Activated naive CD8-positive, alpha-beta T cell treated with anti-CD3 and anti-CD28 coated beads, Interleukin-2, amount 10 ng/mL, durations not matched to agents 7 days and 5 days (primary cell): Measurements from ENCODE around the gene EIF2S2. TPM values are rescaled to one million over a fixed set of nuclear protein-coding genes. Genes with fewer than 3 reads are reported as not detected.
"Not testable (repeated sequence)": the region's sequence is repeated elsewhere in the genome, so short reads cannot be mapped to it uniquely, and the experiment has no call there.

ENCODE experiments used
- ATAC-seq: fragments of 150-1000 bp; cut with Tn5 transposase; one replicate; pipeline ENCODE4 v1.10.0; 2021; ENCODE audit warnings: low read depth, moderate library complexity
- POLR2A ChIA-PET: fragments of 350-600 bp; sonication (Branson Sonifier 250); formaldehyde crosslinking; loops from one replicate; lab custom pipeline; 2021; ENCODE audit warnings: antibody characterized with exemption; lab: Charles Lee
- DNase-seq: peaks from one replicate; pipeline ENCODE4 v3.0.0; 2021
- H3K27ac Mint-ChIP-seq: one replicate; pipeline ENCODE4 v1.8.0; 2022; ENCODE audit warnings: mild to moderate bottlenecking, mixed read lengths
- H3K27me3 Mint-ChIP-seq: one replicate; pipeline ENCODE4 v1.8.0; 2022; ENCODE audit warnings: mild to moderate bottlenecking, moderate library complexity, mixed read lengths
- H3K36me3 Mint-ChIP-seq: one replicate; pipeline ENCODE4 v1.8.0; 2021; ENCODE audit warnings: mild to moderate bottlenecking, mixed read lengths
- H3K4me1 Mint-ChIP-seq: one replicate; pipeline ENCODE4 v1.8.0; 2021; ENCODE audit warnings: mixed read lengths
- H3K4me3 Mint-ChIP-seq: one replicate; pipeline ENCODE4 v1.8.0; 2022; ENCODE audit warnings: mild to moderate bottlenecking, moderate library complexity, mixed read lengths
- H3K9me3 Mint-ChIP-seq: one replicate; pipeline ENCODE4 v1.8.0; 2021; ENCODE audit warnings: mixed read lengths
- total RNA-seq, 2 experiments: library from RNA; stranded (reverse); gene quantifications; one replicate each; pipeline ENCODE4 v1.2.3, GENCODE V29; 2021

Gene EIF2S2
- total RNA-seq, 2 experiments from 2014 or later, result 82.4 to 85.0 TPM

- H3K36me3 Mint-ChIP-seq, DNase-seq, H3K4me3 Mint-ChIP-seq, ATAC-seq, POLR2A ChIA-PET, H3K4me1 Mint-ChIP-seq, H3K9me3 Mint-ChIP-seq, H3K27ac Mint-ChIP-seq: not testable (repeated sequence)
- peaks cover 12% of the 10 kb centered on the region for H3K27me3 Mint-ChIP-seq
Observed at GRCh38 chr20:34132943-34133342, 20.9 kb upstream of the EIF2S2 start.

DNA sequence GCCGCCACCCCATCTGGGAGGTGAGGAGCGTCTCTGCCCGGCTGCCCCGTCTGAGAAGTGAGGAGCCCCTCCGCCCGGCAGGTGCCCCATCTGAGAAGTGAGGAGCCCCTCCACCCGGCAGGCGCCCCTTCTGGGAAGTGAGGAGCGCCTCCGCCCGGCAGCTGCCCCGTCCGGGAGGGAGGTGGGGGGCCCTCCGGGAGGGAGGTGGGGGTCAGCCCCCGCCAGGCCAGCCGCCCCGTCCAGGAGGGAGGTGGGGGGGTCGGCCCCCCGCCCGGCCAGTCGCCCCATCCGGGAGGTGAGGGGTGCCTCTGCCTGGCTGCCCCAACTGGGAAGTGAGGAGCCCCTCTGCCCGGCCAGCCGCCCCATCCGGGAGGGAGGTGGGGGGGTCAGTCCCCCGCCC is 20.4 kb upstream of the EIF2S2 start:
- H3K4me3 Mint-ChIP-seq, H3K9me3 Mint-ChIP-seq, H3K27ac Mint-ChIP-seq, H3K36me3 Mint-ChIP-seq, H3K4me1 Mint-ChIP-seq, ATAC-seq, POLR2A ChIA-PET, DNase-seq: not testable (repeated sequence)
- H3K27me3 Mint-ChIP-seq, result peaks cover 12% of the 10 kb centered on the region

DNA sequence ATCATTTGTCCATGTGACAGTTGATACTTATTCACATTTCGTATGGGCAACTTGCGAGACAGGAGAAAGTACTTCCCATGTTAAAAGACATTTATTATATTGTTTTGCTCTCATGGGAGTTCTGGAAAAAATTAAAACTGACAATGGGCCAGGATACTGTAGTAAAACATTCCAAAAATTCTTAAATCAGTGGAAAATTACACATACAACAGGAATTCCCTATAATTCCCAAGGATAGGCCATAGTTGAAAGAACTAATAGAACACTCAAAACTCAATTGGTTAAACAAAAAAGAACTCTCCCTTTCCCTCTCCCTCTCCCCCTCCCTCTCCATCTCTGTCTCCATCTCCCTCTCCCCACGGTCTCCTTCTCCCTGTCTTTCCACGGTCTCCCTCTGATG is 19.4 kb upstream of the EIF2S2 start:
- DNase-seq (no peak), ATAC-seq (no peak)
- Mint-ChIP-seq H3K36me3 (no peaks in the 10 kb centered on the region), H3K4me3 (no peak overlapping the region), H3K9me3 (no peaks in the 10 kb centered on the region), H3K4me1 (peaks cover 5% of the 10 kb centered on the region), H3K27me3 (peaks cover 12% of the 10 kb centered on the region), H3K27ac (no peak overlapping the region)
- POLR2A ChIA-PET, result no interaction called here

DNA sequence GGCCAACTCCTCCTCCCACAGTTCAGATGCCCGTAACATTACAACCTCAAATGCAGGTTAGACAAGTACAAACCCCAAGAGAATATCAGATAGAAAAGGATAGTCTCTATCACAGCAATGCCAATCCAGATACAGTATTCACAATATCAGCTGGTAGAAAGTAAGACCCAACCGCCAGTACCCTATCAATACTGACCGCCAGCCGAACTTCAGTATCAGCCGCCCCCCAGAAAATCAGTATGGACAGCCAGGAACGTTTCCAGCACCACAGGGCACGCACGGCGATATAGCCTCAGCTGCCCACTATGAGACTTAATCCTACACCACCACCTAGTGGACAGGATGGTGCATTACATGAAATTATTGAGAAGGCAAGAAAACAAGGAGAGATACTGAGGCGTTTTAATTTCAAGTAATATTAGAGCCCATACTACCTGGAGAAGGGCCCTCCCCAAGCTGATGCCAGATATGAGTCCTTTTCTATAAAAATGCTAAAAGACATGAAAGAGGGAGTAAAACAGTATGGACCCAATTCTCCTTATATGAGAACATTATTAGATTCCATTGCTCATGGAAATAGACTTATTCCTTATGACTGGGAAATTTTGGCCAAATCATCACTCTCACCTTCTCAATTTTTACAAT is 17.6 kb upstream of the EIF2S2 start:
- Mint-ChIP-seq H3K4me3 (peak overlapping the region; percentile 26), H3K36me3 (no peaks in the 10 kb centered on the region), H3K27me3 (peaks cover 19% of the 10 kb centered on the region), H3K27ac (no peak overlapping the region), H3K9me3 (no peaks in the 10 kb centered on the region), H3K4me1 (peaks cover 10% of the 10 kb centered on the region)
- ATAC-seq (peak; percentile 88), DNase-seq (peak; percentile 54)
- POLR2A ChIA-PET, result no interaction called here

GRCh38 chr20:34127792-34128191 is 15.7 kb upstream of the EIF2S2 start:
- no peak for ATAC-seq
- Mint-ChIP-seq H3K4me3 (no peak overlapping the region), H3K27ac (no peak overlapping the region), H3K27me3 (peaks cover 19% of the 10 kb centered on the region), H3K36me3 (no peaks in the 10 kb centered on the region), H3K4me1 (peaks cover 17% of the 10 kb centered on the region), H3K9me3 (no peaks in the 10 kb centered on the region)
- DNase-seq, result no peak
- POLR2A ChIA-PET, result no interaction called here

DNA sequence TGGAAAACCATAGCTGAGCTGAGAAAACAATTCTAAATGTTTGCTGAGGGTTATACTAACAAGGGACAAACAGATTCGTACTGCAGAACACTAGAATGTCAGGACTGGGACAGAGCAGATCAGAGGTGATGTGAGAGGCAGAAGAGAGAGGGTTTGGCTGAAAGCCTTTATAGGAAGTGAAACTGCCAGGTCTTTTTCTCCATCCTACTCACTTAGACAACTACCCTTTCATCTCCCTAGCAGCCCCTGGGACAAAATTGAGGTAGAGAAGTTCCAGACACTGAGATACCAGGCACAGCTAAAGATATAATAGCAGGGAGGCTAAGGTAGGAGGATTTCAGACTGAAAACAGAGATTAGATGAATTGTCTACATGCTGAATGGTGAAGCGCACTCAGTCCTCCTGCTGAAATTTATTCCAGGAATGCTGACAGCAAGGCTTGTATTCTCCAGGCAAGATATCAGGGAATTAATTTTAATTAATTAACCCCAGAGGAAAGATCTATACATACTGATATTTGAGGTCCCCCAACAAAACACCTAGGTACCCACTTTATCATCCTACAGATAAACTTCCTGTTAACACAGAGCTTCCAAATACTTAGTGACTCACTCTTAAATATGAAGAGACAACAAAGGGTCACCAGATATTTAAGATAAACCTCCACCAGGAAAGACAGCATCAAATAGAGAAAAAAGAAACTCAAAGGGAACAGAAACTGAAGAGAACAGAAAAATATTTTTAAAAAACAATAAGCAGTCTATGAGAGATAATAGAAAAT is 12.6 kb upstream of the EIF2S2 start:
- no peaks in the 10 kb centered on the region for H3K9me3 Mint-ChIP-seq
- H3K36me3 Mint-ChIP-seq, result no peaks in the 10 kb centered on the region
- H3K4me1 Mint-ChIP-seq, result peaks cover 19% of the 10 kb centered on the region
- DNase-seq (no peak), ATAC-seq (no peak)
- POLR2A ChIA-PET, result interaction anchor here (2.2 kb wide), 1 partner anchor 12 kb away, joined by 12 read pairs; the partner anchor contains the start of gene EIF2S2
- H3K4me3 Mint-ChIP-seq, result no peak overlapping the region
- H3K27ac Mint-ChIP-seq, result no peak overlapping the region
- peaks cover 26% of the 10 kb centered on the region for H3K27me3 Mint-ChIP-seq

DNA sequence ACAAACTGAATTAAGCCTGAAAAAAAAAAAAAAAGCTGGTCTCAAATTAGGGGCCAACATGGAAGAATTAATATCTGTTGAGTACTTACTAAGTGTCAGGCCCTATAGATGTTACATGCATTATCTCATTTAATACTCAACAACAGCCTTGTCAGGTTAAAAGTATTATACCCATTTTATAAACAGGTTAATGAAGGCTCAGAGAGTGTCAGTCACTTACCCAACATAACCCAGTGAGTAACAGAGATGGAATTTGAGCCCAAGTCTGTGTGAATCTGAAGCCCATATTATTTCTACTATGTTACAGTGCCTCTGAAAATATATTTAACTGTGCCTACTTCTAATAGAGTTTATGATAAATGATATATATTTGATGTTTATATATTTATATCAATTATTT is 11.3 kb upstream of the EIF2S2 start:
- POLR2A ChIA-PET, result interaction anchor here (2.2 kb wide), 1 partner anchor 11 kb away, joined by 12 read pairs; the partner anchor contains the start of gene EIF2S2
- Mint-ChIP-seq H3K9me3 (no peaks in the 10 kb centered on the region), H3K36me3 (no peaks in the 10 kb centered on the region), H3K27ac (no peak overlapping the region), H3K4me1 (peaks cover 15% of the 10 kb centered on the region), H3K4me3 (no peak overlapping the region), H3K27me3 (peaks cover 31% of the 10 kb centered on the region)
- no peak for ATAC-seq
- DNase-seq, result no peak

- POLR2A ChIA-PET, result interaction anchor here (1.8 kb wide), 1 partner anchor 10 kb away, joined by 7 read pairs; the partner anchor contains the start of gene EIF2S2
- no peak overlapping the region for H3K4me3 Mint-ChIP-seq
- H3K9me3 Mint-ChIP-seq, result no peaks in the 10 kb centered on the region
- H3K27ac Mint-ChIP-seq, result no peak overlapping the region
- DNase-seq, result no peak
- peaks cover 31% of the 10 kb centered on the region for H3K27me3 Mint-ChIP-seq
- H3K4me1 Mint-ChIP-seq, result peaks cover 15% of the 10 kb centered on the region
- no peak for ATAC-seq
- H3K36me3 Mint-ChIP-seq, result no peaks in the 10 kb centered on the region
Observed at GRCh38 chr20:34122274-34122980, 10.4 kb upstream of the EIF2S2 start.

- peaks cover 15% of the 10 kb centered on the region for H3K4me1 Mint-ChIP-seq
- no peak for DNase-seq
- peaks cover 17% of the 10 kb centered on the region for H3K27me3 Mint-ChIP-seq
- H3K27ac Mint-ChIP-seq, result no peak overlapping the region
- no peaks in the 10 kb centered on the region for H3K9me3 Mint-ChIP-seq
- POLR2A ChIA-PET, result no interaction called here
- H3K4me3 Mint-ChIP-seq, result no peak overlapping the region
- ATAC-seq, result no peak
- H3K36me3 Mint-ChIP-seq, result no peaks in the 10 kb centered on the region
Observed at GRCh38 chr20:34120213-34120612, 8.2 kb upstream of the EIF2S2 start.

- no peak for DNase-seq
- POLR2A ChIA-PET, result no interaction called here
- Mint-ChIP-seq H3K4me3 (no peak overlapping the region), H3K27ac (no peak overlapping the region), H3K4me1 (peaks cover 9% of the 10 kb centered on the region), H3K27me3 (peaks cover 12% of the 10 kb centered on the region), H3K9me3 (peaks cover 1% of the 10 kb centered on the region), H3K36me3 (peaks cover 6% of the 10 kb centered on the region)
- no peak for ATAC-seq
Observed at GRCh38 chr20:34115232-34115631, 3.2 kb upstream of the EIF2S2 start.

DNA sequence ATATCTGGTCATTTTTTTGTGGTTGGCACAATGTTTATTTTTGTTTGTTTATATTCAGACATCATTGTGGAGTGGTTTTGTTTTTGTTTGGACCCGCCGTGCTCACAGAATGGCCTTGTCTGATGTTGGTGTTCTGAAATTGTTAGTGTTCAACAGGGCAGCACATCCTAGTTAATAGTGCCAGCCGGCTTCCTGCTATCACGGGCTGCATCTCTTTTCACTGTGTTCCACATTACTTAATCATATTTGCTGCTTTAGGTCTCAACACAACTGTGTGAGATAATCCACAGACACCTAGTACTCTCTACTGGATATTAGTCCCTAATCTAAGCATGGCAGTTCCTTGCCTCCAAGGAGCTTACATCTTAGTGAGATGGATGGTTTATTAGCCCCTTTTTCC is 2.8 kb upstream of the EIF2S2 start:
- POLR2A ChIA-PET, result no interaction called here
- Mint-ChIP-seq H3K27me3 (peaks cover 8% of the 10 kb centered on the region), H3K4me3 (no peak overlapping the region), H3K27ac (no peak overlapping the region), H3K36me3 (peaks cover 8% of the 10 kb centered on the region), H3K4me1 (peaks cover 11% of the 10 kb centered on the region), H3K9me3 (peaks cover 1% of the 10 kb centered on the region)
- ATAC-seq (no peak), DNase-seq (no peak)

GRCh38 chr20:34112600-34113101 is 608 bp upstream of the EIF2S2 start:
- peak; percentile 44 for DNase-seq
- H3K27ac Mint-ChIP-seq, result peak overlapping the region; percentile 99
- no peaks in the 10 kb centered on the region for H3K27me3 Mint-ChIP-seq
- H3K4me3 Mint-ChIP-seq, result peak overlapping the region; percentile 93
- no peak for ATAC-seq
- H3K9me3 Mint-ChIP-seq, result peaks cover 1% of the 10 kb centered on the region
- peaks cover 20% of the 10 kb centered on the region for H3K36me3 Mint-ChIP-seq
- peaks cover 28% of the 10 kb centered on the region for H3K4me1 Mint-ChIP-seq
- POLR2A ChIA-PET, result interaction anchor here (0.6 to 3.7 kb wide), 47 partner anchors 9 to 764 kb away, joined by 3 to 48 read pairs (median 5); partner anchors contain the start of genes ACSS2, ACTL10, CBFA2T2 and CDK5RAP1
